Hematopoietic multipotent progenitor cell treated with erythropoietin and hydrocortisone succinate and interleukin-3 and kit ligand, for 6 days (in vitro differentiated cells): ENCODE measurements around the gene ACAD10.
"Not testable (repeated sequence)": the region's sequence is repeated elsewhere in the genome, so short reads cannot be mapped to it uniquely, and the experiment has no call there.

Experiments used
- DNase-seq: peaks from one replicate; pipeline ENCODE4 v3.0.0-alpha.2; 2015

ACAD10 gene

GRCh38 chr12:111685811-111686573 lies at the start of gene ACAD10, which contains the start of gene BRAP:
ACAD10 (plus strand) TSS chr12:111686053; CDS start chr12:111692710, 6,657 bp downstream.
BRAP (minus strand) TSS chr12:111685956; CDS start chr12:111685792, 164 bp downstream.
- peak; percentile 97 for DNase-seq

DNA sequence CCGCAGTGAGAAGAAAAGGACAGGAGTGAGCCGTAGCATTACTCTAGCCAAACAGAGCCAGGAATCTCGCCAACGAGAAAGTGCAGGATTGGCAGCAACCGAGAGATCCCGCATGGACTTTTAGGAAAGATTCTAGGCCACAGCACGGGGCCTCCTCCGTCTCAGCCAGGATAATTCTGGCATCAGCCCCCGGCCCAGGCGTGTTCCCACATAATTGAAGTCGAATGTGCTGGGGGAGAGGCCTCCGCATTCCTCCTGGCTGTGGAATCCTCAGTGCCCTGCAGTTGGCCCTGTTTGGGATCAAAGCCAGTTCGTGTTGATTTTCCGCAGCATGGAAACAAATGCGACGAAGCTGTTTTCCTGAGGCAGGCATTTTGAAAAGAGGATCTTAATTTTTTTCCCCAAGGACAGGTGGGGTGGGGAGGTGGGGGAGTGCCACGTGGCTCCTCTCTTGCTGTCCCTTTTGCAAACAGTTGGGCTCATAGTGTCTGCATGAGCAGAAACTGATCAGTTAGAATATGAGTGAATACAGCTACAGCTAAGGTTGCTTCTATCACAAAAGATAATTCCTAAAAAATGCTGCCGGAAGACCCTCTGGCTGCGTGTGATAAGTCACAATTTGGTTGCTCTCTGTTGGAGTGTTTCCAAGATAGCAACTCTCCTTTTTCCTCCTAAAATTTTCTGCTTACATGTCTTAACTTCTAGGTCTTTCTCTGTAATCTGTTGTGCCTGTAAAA lies 49.5 kb upstream of the ACAD10 start:
- peak; percentile 93 for DNase-seq

DNA sequence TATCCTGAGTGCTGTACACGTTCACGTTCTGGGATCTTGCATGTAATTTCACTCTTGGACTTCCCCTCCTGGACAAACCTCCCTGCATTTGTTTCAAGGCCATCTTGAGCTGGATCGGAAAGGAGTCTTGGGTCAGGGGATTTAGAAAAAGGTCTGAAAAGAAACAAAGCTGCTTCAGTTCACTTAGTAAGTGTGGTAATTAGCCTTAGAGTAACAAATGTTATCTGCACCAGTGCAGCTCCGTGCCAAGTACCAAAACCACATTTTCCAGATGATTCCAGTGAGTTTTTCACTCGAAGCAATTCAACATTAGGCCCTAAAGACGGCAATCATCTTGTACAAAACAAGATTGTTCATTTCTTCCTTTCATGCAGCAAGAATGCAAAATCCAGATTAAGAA lies 47.3 kb upstream of the ACAD10 start:
- peak; percentile 59 for DNase-seq

DNA sequence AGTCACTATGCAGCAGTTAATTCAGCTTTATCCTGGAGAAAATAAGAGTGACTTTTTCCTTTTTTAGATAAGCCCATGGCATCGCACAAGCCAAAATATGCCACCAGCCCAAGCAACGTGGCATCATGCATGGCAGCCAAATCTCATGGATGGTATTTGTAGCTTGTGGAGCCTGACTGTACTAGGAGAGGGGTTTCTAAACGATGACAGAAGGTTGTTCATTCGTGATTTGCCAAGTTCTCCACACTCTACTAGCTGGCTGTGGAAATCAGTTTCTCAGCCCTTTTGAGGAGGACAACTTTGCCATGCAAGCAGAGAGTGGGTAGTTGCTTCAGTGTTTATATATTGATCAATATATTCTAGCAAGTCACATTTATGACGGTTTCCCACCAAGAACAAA lies 45.3 kb upstream of the ACAD10 start:
- no peak for DNase-seq

- no peak for DNase-seq
These were observed 43.0 kb upstream of the ACAD10 start for GRCh38 chr12:111642681-111643426.

- peak; percentile 68 for DNase-seq
These were observed 42.4 kb upstream of the ACAD10 start for GRCh38 chr12:111643427-111643826.

DNA sequence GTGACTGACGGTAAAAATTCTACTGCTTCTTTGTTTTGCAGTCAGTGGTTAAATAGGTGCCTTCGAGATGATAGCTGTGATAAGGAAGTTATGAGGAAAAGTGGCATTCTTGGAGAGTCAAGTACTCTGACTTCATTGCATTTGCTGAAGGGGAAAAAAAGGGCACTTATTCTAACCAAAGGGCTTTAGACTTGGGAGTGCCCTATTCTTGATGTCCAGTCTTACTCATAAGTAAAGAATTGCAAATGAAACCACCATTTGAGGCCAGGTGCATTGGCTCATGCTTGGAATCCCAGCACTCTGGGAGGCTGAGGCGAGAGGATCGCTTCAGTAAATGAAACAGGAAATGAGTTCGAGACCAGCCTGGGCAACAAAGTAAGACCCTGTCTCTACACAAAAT lies 40.4 kb upstream of the ACAD10 start:
- no peak for DNase-seq

- no peak for DNase-seq
These were observed 34.9 kb upstream of the ACAD10 start for GRCh38 chr12:111650912-111651311.

GRCh38 chr12:111652530-111652929 lies 33.3 kb upstream of the ACAD10 start:
- DNase-seq, result not testable (repeated sequence)

DNA sequence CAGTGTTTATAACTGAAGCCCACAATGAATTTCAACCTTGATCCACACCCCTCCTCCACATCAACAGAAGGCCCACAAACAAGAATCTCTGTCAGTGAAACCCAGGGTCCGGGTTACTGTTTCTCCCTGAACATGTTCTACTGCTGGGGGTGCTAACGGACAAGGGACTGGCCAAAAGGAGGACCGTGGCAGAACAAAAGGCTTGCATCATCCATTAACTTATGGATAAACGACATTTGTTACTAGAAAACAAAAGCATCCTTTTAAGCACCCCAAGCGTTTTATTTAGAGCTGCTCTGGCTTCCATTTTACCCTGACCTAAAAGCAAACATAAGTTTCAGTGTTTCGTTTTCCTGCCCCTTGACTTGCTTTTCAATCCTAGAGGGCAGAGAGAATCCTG lies 32.3 kb upstream of the ACAD10 start:
- DNase-seq, result no peak

GRCh38 chr12:111655356-111655755 lies 30.5 kb upstream of the ACAD10 start:
- no peak for DNase-seq

GRCh38 chr12:111656016-111656415 lies 29.8 kb upstream of the ACAD10 start:
- no peak for DNase-seq

GRCh38 chr12:111664499-111664898 lies 21.4 kb upstream of the ACAD10 start:
- DNase-seq, result no peak

GRCh38 chr12:111664961-111665865 lies 20.6 kb upstream of the ACAD10 start:
- peak; percentile 42 for DNase-seq

GRCh38 chr12:111672822-111673381 lies 13.0 kb upstream of the ACAD10 start:
- DNase-seq, result no peak

DNA sequence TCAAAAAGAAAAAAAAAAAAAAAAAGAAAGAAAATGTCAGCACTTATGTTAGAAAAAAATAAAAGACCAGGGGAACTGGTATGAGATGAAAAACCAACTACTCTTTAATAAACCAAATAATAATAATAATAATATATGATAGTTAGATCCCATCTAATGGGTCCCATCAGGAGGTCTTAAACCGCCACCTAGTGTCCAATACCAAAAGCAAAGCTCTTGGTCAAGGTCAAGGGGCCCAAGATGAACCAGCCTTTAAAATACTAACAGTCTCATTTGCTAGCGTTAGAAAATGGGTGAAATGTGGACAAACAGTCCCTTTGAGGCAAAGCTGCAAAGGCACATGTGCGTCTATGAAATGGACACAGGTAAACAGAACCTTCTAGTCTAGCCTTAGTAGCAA lies 12.3 kb upstream of the ACAD10 start:
- peak; percentile 68 for DNase-seq

GRCh38 chr12:111677186-111677585 lies 8.7 kb upstream of the ACAD10 start:
- no peak for DNase-seq

DNA sequence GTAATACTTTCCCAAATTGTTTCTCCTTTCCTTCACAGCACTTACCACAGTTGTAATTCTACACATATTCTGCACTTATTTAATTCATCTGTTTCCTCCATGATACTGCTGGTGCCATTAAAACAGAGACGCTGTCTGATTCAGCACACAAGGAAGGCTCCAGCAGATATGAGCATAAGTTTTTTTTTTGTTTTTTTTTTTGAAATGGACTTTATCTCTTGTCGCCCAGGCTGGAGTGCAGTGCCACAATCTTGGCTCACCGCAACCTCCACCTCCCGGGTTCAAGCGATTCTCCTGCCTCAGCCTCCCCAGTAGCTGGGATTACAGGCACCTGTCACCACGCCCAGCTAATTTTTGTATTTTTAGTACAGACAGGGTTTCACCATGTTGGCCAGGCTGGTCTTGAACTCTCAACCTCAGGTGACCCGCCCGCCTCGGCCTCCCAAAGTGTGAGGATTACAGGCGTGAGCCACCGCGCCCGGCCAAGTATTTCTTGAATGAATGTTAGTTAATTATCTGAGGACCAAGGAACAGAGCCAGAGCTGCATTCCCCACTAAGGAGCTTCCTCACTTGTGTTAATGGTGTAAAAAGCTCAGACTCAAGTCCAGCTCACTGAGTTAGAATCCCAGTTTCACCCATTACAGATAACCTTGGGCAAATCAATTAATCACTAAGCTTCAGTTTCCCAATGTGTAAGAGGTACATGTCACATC lies 1.2 kb upstream of the ACAD10 start:
- DNase-seq, result peak; percentile 41

DNA sequence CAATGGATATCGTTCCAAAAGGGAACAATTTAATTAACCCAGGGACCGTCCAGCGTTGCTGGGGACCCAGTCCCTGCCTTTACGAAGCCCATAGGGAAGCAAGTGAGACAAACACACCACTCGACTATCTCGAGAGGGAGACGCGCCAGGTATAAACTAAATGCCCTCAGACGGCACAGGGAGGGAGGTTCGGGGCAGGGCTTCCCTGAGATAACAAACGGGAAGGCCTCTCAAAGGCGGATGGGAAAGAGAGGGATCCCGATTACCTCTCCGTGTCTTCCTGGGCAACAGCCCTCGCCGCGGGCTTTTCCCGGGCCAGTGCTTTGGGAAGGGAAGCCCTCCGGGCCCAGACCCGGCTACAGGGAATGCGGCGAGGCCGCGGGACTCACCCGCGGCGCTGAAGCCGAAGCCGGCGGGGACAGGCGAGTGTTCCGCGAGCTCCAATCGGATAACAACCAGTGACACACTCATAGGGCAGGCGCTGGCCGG lies 487 bp upstream of the ACAD10 start:
- peak; percentile 66 for DNase-seq

DNA sequence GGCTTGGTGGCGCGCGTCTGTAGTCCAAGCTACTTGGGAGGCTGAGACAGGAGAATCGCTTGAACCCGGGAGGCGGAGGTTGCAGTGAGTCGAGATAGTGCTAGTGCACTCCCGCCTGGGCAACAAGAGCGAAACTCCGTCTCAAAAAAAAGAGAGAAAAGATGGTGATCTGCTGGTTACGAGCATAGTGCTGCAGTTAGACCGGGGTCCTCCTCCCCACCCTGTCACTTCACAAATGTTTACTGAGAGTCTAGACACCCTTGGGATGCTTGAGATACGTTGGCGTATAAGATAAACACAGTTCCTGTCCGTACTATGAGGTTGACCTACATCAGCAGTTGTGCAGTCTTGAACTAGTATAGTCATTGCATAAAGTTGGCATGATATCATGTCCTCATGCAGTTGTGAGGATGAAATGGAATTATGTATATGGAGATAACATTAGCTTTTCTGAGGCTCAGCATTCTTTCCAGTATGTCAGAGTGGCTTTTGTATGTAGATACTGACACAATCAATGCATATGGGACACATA lies 787 bp downstream of the ACAD10 start:
- DNase-seq, result peak; percentile 38

DNA sequence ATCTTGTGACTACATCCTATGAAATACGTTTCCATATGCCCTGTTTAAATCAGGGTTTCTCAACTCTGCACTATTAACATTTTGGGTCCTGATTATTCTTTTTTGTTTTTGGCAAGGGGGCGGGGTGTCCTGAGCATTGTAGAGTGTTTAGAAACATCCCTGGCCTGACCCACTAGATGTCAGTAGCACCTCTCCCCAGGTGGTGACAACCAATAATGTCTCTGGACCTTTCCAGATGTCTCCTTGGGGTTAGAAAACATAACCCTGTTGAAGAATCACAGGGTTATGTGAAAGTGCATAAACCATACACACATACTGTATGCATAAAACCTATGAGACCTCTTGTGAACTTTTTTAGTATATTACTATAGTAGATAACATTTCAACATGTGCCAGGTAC lies 1.4 kb downstream of the ACAD10 start:
- DNase-seq, result peak; percentile 75
